ENCODE measurements around the gene OPCML. TPM values are rescaled to one million over a fixed set of nuclear protein-coding genes. Genes with fewer than 3 reads are reported as not detected.

OPCML gene
- total RNA-seq, result under 0.01 TPM in 1 of 2 replicates, not detected in the other

DNA sequence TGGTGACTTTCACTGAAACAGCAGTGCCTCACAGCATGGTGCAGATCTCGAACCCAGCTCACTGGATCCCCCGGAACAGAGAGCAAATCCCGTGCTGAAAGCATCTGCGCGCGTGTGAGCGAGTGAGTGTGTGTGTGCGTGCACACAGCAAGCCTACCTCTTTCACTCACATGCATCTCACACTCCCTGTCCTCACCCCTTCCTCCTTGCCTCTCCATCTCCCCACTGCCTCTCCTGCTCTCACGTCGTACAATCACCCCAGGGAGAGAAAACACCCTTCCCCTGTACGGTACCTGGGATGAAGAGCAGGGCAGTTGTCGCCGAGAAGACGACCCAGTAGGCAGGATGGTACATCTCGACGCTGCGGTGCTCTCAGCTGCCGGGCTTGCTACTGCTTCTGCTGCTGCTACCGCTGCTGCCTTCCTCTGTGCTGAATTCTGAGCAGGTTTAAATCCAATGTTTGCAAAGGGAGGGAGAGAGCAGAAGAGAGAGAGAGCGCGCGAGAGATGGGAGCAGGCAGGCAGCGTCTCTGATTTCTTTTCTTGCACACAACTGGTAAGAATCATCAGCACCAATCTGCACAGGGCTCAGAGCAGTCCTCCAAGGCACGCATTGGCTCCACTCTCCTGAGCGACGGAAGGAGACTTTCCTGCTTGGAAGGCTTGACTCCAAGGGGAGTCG, at the start of gene OPCML:
TSS of gene OPCML (minus strand) at position 531 of the 681 bp plus-strand sequence.

Measured in dermis lymphatic vessel endothelial cell (primary cell).